GM12878 (cell line): ENCODE data around the gene IL23R. TPM values are rescaled to one million over a fixed set of nuclear protein-coding genes. Genes with fewer than 3 reads are reported as not detected.

ENCODE experiments used
- ATAC-seq: fragments of 200-7000 bp; cut with Tn5 transposase; 3 replicates; pipeline ENCODE4 v1.9.1; 2020; ENCODE audit warnings: mild to moderate bottlenecking, moderate library complexity
- BruUV-seq: library from RNA; stranded (reverse); fragments of 400-500 nt; replicated peaks from 2 replicates; lab custom pipeline; 2021; lab: Mats Ljungman, UMichigan
- CTCF ChIA-PET: fragments of 300-600 bp; sonication (Branson Sonifier 250); formaldehyde crosslinking; extraction: SDS; loops from one replicate; lab custom pipeline; 2021; ENCODE audit warnings: inconsistent platforms; lab: Yijun Ruan, JAX
- POLR2A ChIA-PET: fragments of 350-600 bp; formaldehyde crosslinking; extraction: SDS; loops from one replicate; lab custom pipeline; 2021; ENCODE audit warnings: inconsistent platforms; lab: Charles Lee
- RAD21 ChIA-PET: fragments of 300-600 bp; sonication (Branson Sonifier 250); formaldehyde crosslinking; loops from one replicate; lab custom pipeline; 2023; ENCODE audit warnings: antibody characterized with exemption; ENCODE audit not compliant: unreplicated experiment; lab: Charles Lee
- SMC1A ChIA-PET: fragments of 300-600 bp; sonication (Branson Sonifier 250); formaldehyde crosslinking; loops from one replicate; lab custom pipeline; 2023; ENCODE audit not compliant: unreplicated experiment, uncharacterized antibody; lab: Charles Lee
- DNase-seq: peaks from one replicate; pipeline ENCODE4 v3.0.0-alpha.2; 2011; ENCODE audit warnings: low read depth, low spot score
- FAIRE-seq: peaks from 3 replicates; lab custom pipeline; 2011; peaks lifted over from hg19 to GRCh38; lab: Jason Lieb, UNC
- H2AFZ ChIP-seq: 2 replicates; pipeline ENCODE4 v1.6.0; 2011; ENCODE audit warnings: low read depth, low read length, control low read depth; ENCODE audit not compliant: control insufficient read depth
- H3K27ac ChIP-seq: 2 replicates; pipeline ENCODE4 v1.5.1; 2011; ENCODE audit warnings: control low read depth; ENCODE audit not compliant: control insufficient read depth, insufficient read depth
- H3K27me3 ChIP-seq, 2 experiments: replicated peaks in 1 of 2; 2 replicates each; pipeline versions ENCODE4 v1.6.0 to v1.6.1; 2011; ENCODE audit warnings: low read length in 1 of 2; ENCODE audit not compliant: control insufficient read depth in 2 of 2, insufficient read depth in 2 of 2
- H3K36me3 ChIP-seq, 2 experiments: 2 replicates each; pipeline ENCODE4 v1.5.1; 2011; ENCODE audit warnings: low read length in 1 of 2; ENCODE audit not compliant: control insufficient read depth in 2 of 2, insufficient read depth in 2 of 2
- H3K4me1 ChIP-seq: 2 replicates; pipeline ENCODE4 v1.6.1; 2011; ENCODE audit warnings: mild to moderate bottlenecking, low read length, moderate library complexity, mixed read lengths; ENCODE audit not compliant: control insufficient read depth, insufficient read depth
- H3K4me2 ChIP-seq: 2 replicates; pipeline ENCODE4 v1.6.0; 2011; ENCODE audit warnings: control low read depth; ENCODE audit not compliant: control insufficient read depth, insufficient read depth
- H3K4me3 ChIP-seq: fragments of 200-600 bp; sonication (generic); 2 replicates; pipeline ENCODE4 v1.5.1; 2016
- H3K79me2 ChIP-seq: 2 replicates; pipeline ENCODE4 v1.6.0; 2011; ENCODE audit warnings: low read length; ENCODE audit not compliant: control insufficient read depth, insufficient read depth
- H3K9ac ChIP-seq: 2 replicates; pipeline ENCODE4 v1.8.0; 2011; ENCODE audit warnings: low read length, control low read depth, mixed read lengths; ENCODE audit not compliant: control insufficient read depth, insufficient read depth
- H3K9me3 ChIP-seq: replicated peaks from 3 replicates; pipeline ENCODE4 v1.5.1; 2011; ENCODE audit warnings: mild to moderate bottlenecking, low read length; ENCODE audit not compliant: control insufficient read depth, insufficient read depth
- H4K20me1 ChIP-seq: 2 replicates; pipeline ENCODE4 v1.6.0; 2011; ENCODE audit not compliant: control insufficient read depth, insufficient read depth
- BHLHE40 ChIP-seq, 2 experiments: fragments of 450-650 bp in 1 of 2; IDR thresholded peaks; 2 replicates each; pipeline ENCODE4 v1.6.1; 2011 to 2017; ENCODE audit warnings: low read depth in 2 of 2, borderline replicate concordance in 1 of 2, improper control_type of control experiment in 1 of 2, low read length in 1 of 2, mild to moderate bottlenecking in 1 of 2
- CEBPB ChIP-seq, 2 experiments: fragments of 150-350 bp in 1 of 2; IDR thresholded peaks; 2 replicates each; pipeline ENCODE4 v1.6.1; 2012 to 2014; ENCODE audit warnings: low read depth in 2 of 2, low read length in 2 of 2, borderline replicate concordance in 1 of 2, inconsistent platforms in 1 of 2
- EGR1 ChIP-seq, 2 experiments: IDR thresholded peaks; 1 replicate in 1 of 2; 2 replicates in 1 of 2; pipeline ENCODE4 v1.6.1; 2011 to 2012; ENCODE audit warnings: low read depth in 2 of 2, low read length in 2 of 2, borderline replicate concordance in 1 of 2, mild to moderate bottlenecking in 1 of 2, moderate library complexity in 1 of 2
- HDAC6 ChIP-seq: fragments of 200-600 bp; sonication (generic); IDR thresholded peaks from one replicate; pipeline ENCODE4 v1.8.0; 2017; ENCODE audit warnings: antibody characterized with exemption; ENCODE audit not compliant: unreplicated experiment
- HDGF ChIP-seq: fragments of 450-650 bp; IDR thresholded peaks from 2 replicates; pipeline ENCODE4 v1.6.1; 2016; ENCODE audit warnings: antibody characterized with exemption
- IKZF1 ChIP-seq: fragments of 450-650 bp; conservative IDR thresholded peaks from 2 replicates; pipeline ENCODE4 v1.6.1; 2017; ENCODE audit warnings: antibody characterized with exemption, mild to moderate bottlenecking
- MYB ChIP-seq: fragments of 150-350 bp; IDR thresholded peaks from 2 replicates; pipeline ENCODE4 v1.6.1; 2014; ENCODE audit warnings: mild to moderate bottlenecking, low read depth, low read length, borderline replicate concordance
- POLR2A ChIP-seq: IDR thresholded peaks from 2 replicates; pipeline ENCODE4 v1.6.1; 2011; ENCODE audit warnings: low read depth, mild to moderate bottlenecking, low read length
- POLR2AphosphoS5 ChIP-seq: IDR thresholded peaks from 2 replicates; pipeline ENCODE4 v1.6.1; 2011; ENCODE audit warnings: mild to moderate bottlenecking, low read length, inconsistent platforms
- SMAD1 ChIP-seq: fragments of 450-650 bp; IDR thresholded peaks from 2 replicates; pipeline ENCODE4 v1.6.1; 2018; ENCODE audit warnings: mild to moderate bottlenecking, low read depth; ENCODE audit not compliant: partially characterized antibody
- TAF1 ChIP-seq: IDR thresholded peaks from 2 replicates; pipeline ENCODE4 v1.6.1; 2011; ENCODE audit warnings: mild to moderate bottlenecking, low read depth, low read length, borderline replicate concordance
- TCF7 ChIP-seq: IDR thresholded peaks from 2 replicates; pipeline ENCODE4 v1.6.1; 2014; ENCODE audit warnings: antibody characterized with exemption, borderline replicate concordance
- WGBS: methylation state at CpG from one replicate; pipeline ENCODE4 v1.1.6; 2016; ENCODE audit warnings: low lambda C conversion rate; ENCODE audit not compliant: insufficient replicate concordance, insufficient coverage; ENCODE audit errors: missing lambda C conversion rate; 5-methylcytosine and 5-hydroxymethylcytosine counted together
- in situ Hi-C: fragments of 300-500 bp; cut with MboI; formaldehyde crosslinking; loops from 9 replicates; pipeline ENCODE4 v1.14.3; 2018; ENCODE audit warnings: mixed read lengths
- intact Hi-C: fragments of 100-400 bp; cut with micrococcal nuclease; formaldehyde crosslinking; loops from one replicate; pipeline ENCODE4 v1.14.2; 2022; ENCODE audit not compliant: unreplicated experiment
- polyA plus RNA-seq, 11 experiments: library from polyadenylated mRNA; depleted of rRNA in 4 of 11; unstranded in 6 of 11; stranded (reverse) in 5 of 11; fragments of >200 nt; fragmentation: Nextera tagmentation in 4 of 11; fragmentation: Illumina TruSeq in 1 of 11; extraction: Ambion mirVana in 4 of 11; extraction: Trizol in 1 of 11; gene quantifications; 1 replicate in 1 of 11; 2 replicates in 10 of 11; pipeline versions ENCODE4 v1.2.1 to v1.2.3, GENCODE V29; 2011 to 2016; ENCODE audit warnings: inconsistent platforms in 2 of 11, missing spikeins in 2 of 11, low read depth in 1 of 11
- total RNA-seq, 4 experiments: library from RNA; depleted of rRNA in 3 of 4; stranded (reverse); fragments of >200 nt in 3 of 4; fragmentation: Illumina TruSeq in 1 of 4; extraction: Trizol in 1 of 4; gene quantifications; 2 replicates each; pipeline versions ENCODE4 v1.2.1 to v1.2.3, GENCODE V29; 2013 to 2021

Gene IL23R
- total and polyA plus RNA-seq, 10 of the 15 experiments (the other 5 are each of a cell fraction or from before 2014, with no cell fraction given): 0.16 to 6.4 (median 0.59) TPM

- Histone ChIP-seq H3K27ac (no peak within 1 kb of the TSS), H3K9ac (peak within 1 kb of the TSS; percentile 44), H4K20me1 (no peaks in the 10 kb centered on the region), H3K9me3 (no peaks in the 10 kb centered on the region), H3K4me3 (peak within 1 kb of the TSS; percentile 58; the same call in 1 of the 2 replicates), H3K36me3 (no peaks in the 10 kb centered on the region), H3K4me2 (peak within 1 kb of the TSS; percentile 68), H2AFZ (peak within 1 kb of the TSS; percentile 64), H3K4me1 (peaks cover 3% of the 10 kb centered on the region), H3K79me2 (no peaks in the 10 kb centered on the region; the same call in 1 of the 2 replicates), H3K27me3 (peaks cover 3 to 5% of the 10 kb centered on the region in 2 experiments; a peak in 2 of 4 replicates)
- intact Hi-C loops (no loop called here), in situ Hi-C loops (no loop called here)
- ChIA-PET SMC1A (no interaction called here), CTCF (no interaction called here), RAD21 (no interaction called here), POLR2A (no interaction called here)
- ATAC-seq: no peak
- BruUV-seq: no TSS peak
- DNase-seq: no peak
- WGBS: 16% methylated on average over 40 of the region's 75 CpGs
- no peak for FAIRE-seq
- TF ChIP-seq TAF1 (peak; percentile 25; the same call in 1 of the 2 replicates), POLR2A (peak; percentile 51), CEBPB (IDR thresholded peaks at IDR 0.05; ENCODE audit: borderline replicate concordance in 1 of 2, low read depth in 2 of 2, low read length in 2 of 2) (no peak), HDAC6 (peak; percentile 32), MYB (no peak), POLR2AphosphoS5 (peak; percentile 43; the same call in 1 of the 2 replicates), TCF7 (no peak), EGR1 (IDR thresholded peaks at IDR 0.05; ENCODE audit: borderline replicate concordance in 1 of 2, low read depth in 2 of 2, low read length in 2 of 2) (0 out of 3 replicates have a peak, but pooled peaks of 1 of the 2 experiments have one; percentile 9), BHLHE40 (IDR thresholded peaks at IDR 0.05; ENCODE audit: borderline replicate concordance in 1 of 2, low read depth in 2 of 2, low read length in 1 of 2) (peak in 1 of 2 experiments; percentile 44; a peak in 1 of 4 replicates), IKZF1 (no peak), HDGF (no peak), SMAD1 (no peak)
These were observed 141.2 kb downstream of the IL23R start, which contains the start of gene IL12RB2 for GRCh38 chr1:67307251-67308060. TSS of gene IL12RB2 (plus strand) at chr1:67307873. CDS start at chr1:67320369, 12,496 bp downstream.
